DND-41 (cell line): ENCODE data around the gene SLC35F2.

Experiments used
- ATAC-seq: fragments of 200-7000 bp; cut with Tn5 transposase; 3 replicates; pipeline ENCODE4 v1.9.1; 2021; ENCODE audit warnings: low read depth; ENCODE audit not compliant: insufficient read depth
- DNase-seq: peaks from one replicate; pipeline ENCODE4 v3.0.0-alpha.2; 2020
- H2AFZ ChIP-seq: 2 replicates; pipeline ENCODE4 v1.6.0; 2012; ENCODE audit warnings: low read depth, low read length
- H3K27ac ChIP-seq: 2 replicates; pipeline ENCODE4 v1.5.1; 2012; ENCODE audit warnings: low read length, inconsistent platforms
- H3K27me3 ChIP-seq: fragments of 200-600 bp; sonication (generic); 2 replicates; pipeline ENCODE4 v1.6.0; 2012; ENCODE audit warnings: low read length, mild to moderate bottlenecking, inconsistent platforms; ENCODE audit not compliant: insufficient read depth, poor library complexity
- H3K36me3 ChIP-seq: 2 replicates; pipeline ENCODE4 v1.5.1; 2012; ENCODE audit warnings: low read length, inconsistent platforms; ENCODE audit not compliant: insufficient read depth
- H3K4me1 ChIP-seq: 2 replicates; pipeline ENCODE4 v1.5.1; 2012; ENCODE audit warnings: mild to moderate bottlenecking, low read length; ENCODE audit not compliant: insufficient read depth
- H3K4me2 ChIP-seq: 2 replicates; pipeline ENCODE4 v1.6.0; 2012; ENCODE audit warnings: mild to moderate bottlenecking, moderate library complexity, low read length, inconsistent platforms; ENCODE audit not compliant: insufficient read depth
- H3K4me3 ChIP-seq, 2 experiments: fragments of 200-600 bp in 1 of 2; shearing (Covaris generic) in 1 of 2; 2 replicates each; pipeline ENCODE4 v1.5.1; 2012 to 2016; ENCODE audit warnings: inconsistent platforms in 2 of 2, low read length in 2 of 2, mild to moderate bottlenecking in 2 of 2, low read depth in 1 of 2, moderate library complexity in 1 of 2
- H3K79me2 ChIP-seq: 2 replicates; pipeline ENCODE4 v1.6.0; 2012; ENCODE audit warnings: low read length, inconsistent platforms; ENCODE audit not compliant: insufficient read depth
- H3K9ac ChIP-seq: 2 replicates; pipeline ENCODE4 v1.6.0; 2012; ENCODE audit warnings: low read depth, mild to moderate bottlenecking, inconsistent platforms, low read length, moderate library complexity
- H3K9me3 ChIP-seq: 2 replicates; pipeline ENCODE4 v1.5.1; 2012; ENCODE audit warnings: low read length, moderate library complexity, mild to moderate bottlenecking, inconsistent platforms; ENCODE audit not compliant: insufficient read depth, severe bottlenecking
- H4K20me1 ChIP-seq: 2 replicates; pipeline ENCODE4 v1.6.0; 2012; ENCODE audit warnings: low read length; ENCODE audit not compliant: insufficient read depth
- EZH2 ChIP-seq: IDR thresholded peaks from 3 replicates; pipeline ENCODE4 v1.6.1; 2012; ENCODE audit warnings: borderline replicate concordance, low read depth, mild to moderate bottlenecking, moderate library complexity, low read length, inconsistent platforms; ENCODE audit not compliant: severe bottlenecking
- TF ChIP-seq, protein P1 (sequence below): IDR thresholded peaks from 2 replicates; pipeline ENCODE4 v1.5.1; 2012; ENCODE audit warnings: borderline replicate concordance, low read length, moderate library complexity, mild to moderate bottlenecking; ENCODE audit not compliant: poor library complexity, severe bottlenecking; ENCODE audit errors: extremely low read depth

The SLC35F2 gene

DNA sequence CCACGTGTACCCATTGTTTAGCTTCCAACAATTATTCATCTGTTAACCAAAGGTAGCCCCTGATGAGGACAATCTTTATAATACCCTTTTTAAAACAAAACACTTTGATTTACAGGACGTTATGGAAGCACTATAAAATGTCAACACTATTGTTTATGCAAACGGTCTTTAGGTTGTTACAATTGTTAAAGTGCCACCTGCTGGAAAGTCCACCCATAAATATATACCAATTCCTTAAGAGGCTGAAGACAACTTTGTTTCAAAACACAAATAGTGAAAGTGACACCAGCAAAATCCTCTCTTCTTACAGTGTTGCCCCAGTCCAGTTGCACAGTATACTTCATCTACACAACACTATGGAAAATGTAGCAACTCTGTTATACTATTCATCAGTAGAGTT lies 77.8 kb downstream of the SLC35F2 start:
- DNase-seq: no peak
- Histone ChIP-seq H3K36me3 (no peaks in the 10 kb centered on the region), H3K9ac (no peak overlapping the region), H3K9me3 (no peaks in the 10 kb centered on the region), H3K79me2 (no peaks in the 10 kb centered on the region), H3K4me3 (no peak overlapping the region), H3K27me3 (no peaks in the 10 kb centered on the region), H2AFZ (no peak overlapping the region), H3K4me1 (no peaks in the 10 kb centered on the region), H3K4me2 (no peak overlapping the region), H4K20me1 (no peaks in the 10 kb centered on the region), H3K27ac (no peak overlapping the region)
- no peak for TF ChIP-seq EZH2
- no peak for ATAC-seq

DNA sequence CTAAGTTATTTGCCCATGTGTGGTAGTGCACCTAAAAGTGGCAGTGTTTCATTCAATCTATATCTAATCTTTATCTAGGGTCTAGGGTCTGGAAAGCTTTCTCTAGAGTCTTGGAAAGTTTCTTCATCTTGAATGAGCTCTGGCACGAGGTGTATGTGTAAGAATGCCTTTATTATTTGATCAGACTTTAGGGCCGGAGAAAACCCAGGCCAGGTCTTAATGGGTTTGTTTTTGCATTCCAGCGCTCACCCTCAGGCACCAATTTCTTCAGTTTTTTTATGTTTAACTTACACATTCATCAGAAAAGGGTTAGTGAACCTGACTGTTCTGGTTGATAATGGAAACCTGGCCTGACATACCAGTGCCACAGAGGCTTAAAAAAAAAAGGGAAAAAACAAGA lies 78.5 kb downstream of the SLC35F2 start:
- H3K79me2 ChIP-seq: no peaks in the 10 kb centered on the region
- TF ChIP-seq EZH2: no peak
- TF ChIP-seq, protein P1, sequence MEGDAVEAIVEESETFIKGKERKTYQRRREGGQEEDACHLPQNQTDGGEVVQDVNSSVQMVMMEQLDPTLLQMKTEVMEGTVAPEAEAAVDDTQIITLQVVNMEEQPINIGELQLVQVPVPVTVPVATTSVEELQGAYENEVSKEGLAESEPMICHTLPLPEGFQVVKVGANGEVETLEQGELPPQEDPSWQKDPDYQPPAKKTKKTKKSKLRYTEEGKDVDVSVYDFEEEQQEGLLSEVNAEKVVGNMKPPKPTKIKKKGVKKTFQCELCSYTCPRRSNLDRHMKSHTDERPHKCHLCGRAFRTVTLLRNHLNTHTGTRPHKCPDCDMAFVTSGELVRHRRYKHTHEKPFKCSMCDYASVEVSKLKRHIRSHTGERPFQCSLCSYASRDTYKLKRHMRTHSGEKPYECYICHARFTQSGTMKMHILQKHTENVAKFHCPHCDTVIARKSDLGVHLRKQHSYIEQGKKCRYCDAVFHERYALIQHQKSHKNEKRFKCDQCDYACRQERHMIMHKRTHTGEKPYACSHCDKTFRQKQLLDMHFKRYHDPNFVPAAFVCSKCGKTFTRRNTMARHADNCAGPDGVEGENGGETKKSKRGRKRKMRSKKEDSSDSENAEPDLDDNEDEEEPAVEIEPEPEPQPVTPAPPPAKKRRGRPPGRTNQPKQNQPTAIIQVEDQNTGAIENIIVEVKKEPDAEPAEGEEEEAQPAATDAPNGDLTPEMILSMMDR: no peak
- no peaks in the 10 kb centered on the region for H3K9me3 ChIP-seq
- no peaks in the 10 kb centered on the region for H3K27me3 ChIP-seq
- no peak for DNase-seq
- no peaks in the 10 kb centered on the region for H3K4me1 ChIP-seq
- H3K4me2 ChIP-seq: no peak overlapping the region
- no peak for ATAC-seq
- H3K36me3 ChIP-seq: no peaks in the 10 kb centered on the region
- H3K27ac ChIP-seq: no peak overlapping the region
- no peak overlapping the region for H3K9ac ChIP-seq
- no peak overlapping the region for H3K4me3 ChIP-seq
- no peaks in the 10 kb centered on the region for H4K20me1 ChIP-seq
- H2AFZ ChIP-seq: no peak overlapping the region

DNA sequence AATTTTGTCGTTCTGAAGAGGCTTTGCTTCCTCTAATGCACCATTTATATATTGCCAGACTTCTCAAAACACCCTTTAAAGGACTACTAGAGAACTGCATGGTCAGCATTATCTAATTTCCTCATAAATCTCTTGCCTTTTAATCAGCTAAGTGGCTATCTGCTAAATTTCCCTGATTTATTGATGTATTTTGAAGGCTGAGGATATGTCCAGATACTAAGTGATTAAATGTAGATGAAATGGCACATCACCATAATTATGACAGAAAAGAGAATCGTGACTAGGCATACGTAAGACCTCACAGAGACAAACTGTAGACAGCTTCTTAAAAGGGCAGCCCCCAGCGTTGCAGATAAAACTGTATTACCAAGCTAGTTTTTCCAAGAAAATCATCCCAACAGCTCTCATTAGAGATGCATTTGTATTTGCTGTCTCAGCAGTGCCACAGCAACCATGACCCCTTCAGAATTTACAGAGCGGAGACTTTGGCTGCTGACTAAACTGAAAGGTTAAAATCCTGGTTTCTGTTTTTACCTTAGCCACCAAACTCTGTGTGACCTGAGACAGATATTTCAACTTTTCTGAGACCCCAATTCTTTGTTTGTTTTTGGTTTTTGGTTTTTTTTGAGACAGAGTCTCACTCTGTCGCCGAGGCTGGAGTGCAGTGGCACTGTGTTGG lies 79.6 kb downstream of the SLC35F2 start:
- DNase-seq (no peak), ATAC-seq (no peak)
- Histone ChIP-seq H2AFZ (no peak overlapping the region), H3K27me3 (no peaks in the 10 kb centered on the region), H3K9me3 (no peaks in the 10 kb centered on the region), H3K4me3 (no peak overlapping the region), H3K27ac (no peak overlapping the region), H3K4me2 (no peak overlapping the region), H4K20me1 (no peaks in the 10 kb centered on the region), H3K79me2 (no peaks in the 10 kb centered on the region), H3K36me3 (no peaks in the 10 kb centered on the region), H3K4me1 (no peaks in the 10 kb centered on the region), H3K9ac (no peak overlapping the region)
- TF ChIP-seq, protein P1: no peak
- no peak for TF ChIP-seq EZH2

DNA sequence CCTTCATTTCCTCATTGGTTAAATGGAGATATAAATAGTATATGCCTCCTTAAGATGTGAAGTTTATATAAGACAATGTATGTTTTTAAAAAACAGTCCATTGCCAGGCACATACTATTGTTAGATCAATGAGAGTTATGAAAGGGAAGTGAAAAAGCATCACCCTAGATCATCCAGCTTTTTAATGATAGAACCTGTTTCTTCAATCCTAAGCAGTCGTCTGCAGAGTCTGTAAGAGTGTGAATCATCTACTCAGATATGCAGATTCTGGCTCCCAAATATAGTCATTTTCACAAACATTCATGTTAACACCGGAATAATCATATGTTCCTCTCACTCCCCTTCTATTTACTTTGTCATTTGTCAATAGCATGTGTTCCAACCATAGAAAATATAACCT lies 81.5 kb downstream of the SLC35F2 start:
- H3K4me1 ChIP-seq: no peaks in the 10 kb centered on the region
- no peak overlapping the region for H3K27ac ChIP-seq
- H3K4me2 ChIP-seq: no peak overlapping the region
- no peak for DNase-seq
- H3K9me3 ChIP-seq: no peaks in the 10 kb centered on the region
- no peak overlapping the region for H2AFZ ChIP-seq
- H3K36me3 ChIP-seq: no peaks in the 10 kb centered on the region
- no peaks in the 10 kb centered on the region for H3K27me3 ChIP-seq
- TF ChIP-seq, protein P1: no peak
- TF ChIP-seq EZH2: no peak
- no peaks in the 10 kb centered on the region for H3K79me2 ChIP-seq
- no peak for ATAC-seq
- no peak overlapping the region for H3K9ac ChIP-seq
- no peak overlapping the region for H3K4me3 ChIP-seq
- no peaks in the 10 kb centered on the region for H4K20me1 ChIP-seq
